Measurements from ENCODE around the gene ZNF223.

Gene ZNF223

DNA sequence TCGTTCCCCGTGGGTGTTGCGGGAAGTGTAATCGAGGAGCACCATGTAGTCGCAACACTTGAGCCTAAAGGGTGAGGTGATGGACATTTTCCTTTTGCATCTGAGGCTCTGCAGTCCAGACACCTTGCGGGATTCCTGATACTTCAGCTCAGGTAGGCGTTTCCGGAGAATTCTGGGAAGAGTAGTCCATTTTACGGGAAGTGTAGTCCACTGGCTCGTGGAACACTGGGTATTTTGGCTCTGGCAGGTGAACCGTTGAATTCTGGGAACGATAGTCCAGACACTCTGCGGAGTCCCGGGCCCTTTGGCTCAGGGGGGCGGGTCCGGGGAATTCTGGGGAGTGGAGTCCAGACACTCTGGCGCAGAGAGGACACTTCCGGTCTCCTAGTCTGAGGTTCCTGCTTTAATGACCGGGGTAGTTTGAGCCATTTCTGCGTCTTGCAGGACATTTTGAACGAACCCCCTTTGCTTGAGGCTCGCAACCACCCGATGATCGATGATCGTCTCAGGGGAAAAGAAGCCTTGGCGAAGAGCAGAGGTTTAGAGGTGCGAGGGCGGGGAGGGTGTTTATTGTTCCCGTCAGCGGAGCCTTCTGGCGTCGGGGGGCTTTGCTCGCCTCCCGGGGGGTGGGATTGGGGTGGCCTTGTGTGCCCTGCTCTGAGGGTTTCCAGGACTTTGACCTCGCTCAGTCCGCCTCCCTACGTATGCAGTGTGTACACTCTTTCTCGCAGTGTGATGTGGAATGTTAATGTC is at the start of gene ZNF223:
Gene ZNF223 (plus strand): TSS at position 387 of the 753 bp plus-strand sequence. CDS start 3,141 bp downstream, outside the sequence.
- peak; percentile 77 for DNase-seq

DNA sequence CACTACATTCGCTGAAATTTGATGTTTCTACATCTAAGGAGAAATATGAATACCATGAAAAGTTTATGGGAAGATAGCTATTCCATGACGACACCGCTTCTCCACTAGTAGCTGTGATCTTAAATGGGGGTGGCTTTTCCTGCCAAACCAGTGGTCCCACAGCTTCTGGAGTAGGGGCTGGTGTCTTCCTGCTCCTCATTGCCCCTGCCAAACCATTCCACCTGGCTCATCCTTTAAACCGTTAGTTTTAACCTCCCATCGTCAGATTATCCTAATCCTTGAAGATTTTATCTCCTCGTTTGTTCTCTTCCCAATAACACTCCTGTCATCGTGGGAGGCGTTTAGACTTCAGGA is 49.6 kb upstream of the ZNF223 start:
- no peak for DNase-seq

GRCh38 chr19:44002566-44003460 is 49.0 kb upstream of the ZNF223 start, which contains the start of gene ZNF230:
ZNF230 (plus strand) TSS chr19:44002957; CDS start chr19:44007079, 4,122 bp downstream.
- peak; percentile 87 for DNase-seq

DNA sequence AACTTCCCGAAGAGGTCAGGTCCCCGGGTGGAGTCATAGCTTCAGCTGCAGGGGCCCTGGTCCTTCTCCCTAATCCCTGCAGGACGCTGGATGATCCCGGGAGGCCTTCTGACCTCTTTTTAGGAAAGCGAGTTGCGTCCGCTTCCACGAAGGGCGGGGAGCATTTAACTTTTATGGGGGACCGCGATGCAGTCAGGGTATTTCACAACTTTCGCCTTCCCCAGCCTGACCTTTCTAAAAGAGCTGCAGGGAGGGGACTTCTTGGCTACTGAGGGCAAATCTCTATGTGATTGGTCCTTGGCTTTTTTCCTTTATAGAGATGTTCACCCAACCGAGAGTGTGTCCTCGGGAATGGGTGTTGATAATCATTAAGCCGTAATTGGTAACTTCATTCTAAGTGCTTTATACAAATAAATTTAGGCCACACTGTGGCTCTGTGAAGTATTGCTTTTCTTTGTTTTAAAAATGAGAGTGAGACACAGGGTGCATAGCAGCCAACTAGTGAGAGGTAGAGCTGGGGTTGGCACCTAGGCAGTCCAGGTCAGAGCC is 48.3 kb upstream of the ZNF223 start:
- DNase-seq = peak; percentile 10

DNA sequence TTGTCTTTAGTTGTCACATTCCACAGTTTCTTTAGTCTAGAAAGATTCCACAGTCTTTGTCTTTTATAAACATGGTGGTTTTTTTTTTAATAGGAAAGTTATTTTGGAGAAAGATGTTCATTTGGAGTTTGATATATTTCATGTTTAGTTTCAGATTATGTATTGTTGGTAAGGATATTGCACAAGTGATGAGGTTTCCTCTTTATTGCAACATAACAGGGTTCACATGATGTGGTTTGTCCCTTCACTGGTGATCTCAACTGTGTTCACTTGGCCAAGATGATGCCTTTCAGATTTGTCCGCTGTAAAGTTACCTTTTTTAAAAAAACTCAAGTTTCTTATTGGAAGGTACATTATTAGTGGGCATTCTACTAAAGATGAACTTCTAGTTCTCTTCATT is 45.9 kb upstream of the ZNF223 start:
- DNase-seq = no peak

DNA sequence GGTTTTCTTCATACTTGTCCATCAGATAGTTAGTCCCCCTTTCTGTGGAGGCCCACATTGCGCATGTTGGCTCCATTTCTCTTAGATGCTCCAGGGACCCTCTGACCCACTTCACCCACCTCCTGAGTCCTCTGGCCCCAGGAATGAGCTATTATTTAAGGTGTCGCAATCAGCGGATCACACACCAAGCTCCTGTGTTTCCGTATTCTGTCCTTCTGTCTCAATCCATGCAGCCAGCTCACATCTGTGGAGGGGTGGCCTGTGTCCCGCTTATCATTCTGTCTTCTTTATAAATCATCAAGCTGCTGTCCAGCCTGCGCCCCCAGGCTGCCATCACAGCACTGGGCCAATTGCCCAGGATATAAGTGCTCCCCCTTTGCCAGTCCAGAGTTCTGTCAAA is 44.4 kb upstream of the ZNF223 start:
- no peak for DNase-seq

- no peak for DNase-seq
Measured at GRCh38 chr19:44010468-44010867, 41.4 kb upstream of the ZNF223 start.

DNA sequence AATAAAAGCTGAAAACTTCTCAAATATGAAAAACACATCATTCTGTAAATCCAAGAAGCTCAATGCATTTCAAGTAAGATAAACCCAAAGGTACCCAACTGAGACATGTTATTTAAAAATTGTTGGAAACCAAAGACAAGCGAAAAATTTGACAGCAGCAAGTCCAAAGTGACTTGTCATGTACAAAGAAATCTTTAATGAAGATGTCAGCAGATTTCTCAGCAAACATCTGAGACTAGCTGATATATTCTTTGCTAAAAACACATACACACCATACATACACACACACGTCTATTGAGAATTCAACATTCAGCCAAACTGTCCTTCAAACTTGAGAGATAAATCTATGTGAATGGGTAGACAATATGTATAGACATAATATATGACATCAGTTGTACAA is 32.3 kb upstream of the ZNF223 start:
- no peak for DNase-seq

GRCh38 chr19:44021221-44021620 is 30.6 kb upstream of the ZNF223 start:
- no peak for DNase-seq

- no peak for DNase-seq
Measured at GRCh38 chr19:44024900-44025216, 27.0 kb upstream of the ZNF223 start.

DNA sequence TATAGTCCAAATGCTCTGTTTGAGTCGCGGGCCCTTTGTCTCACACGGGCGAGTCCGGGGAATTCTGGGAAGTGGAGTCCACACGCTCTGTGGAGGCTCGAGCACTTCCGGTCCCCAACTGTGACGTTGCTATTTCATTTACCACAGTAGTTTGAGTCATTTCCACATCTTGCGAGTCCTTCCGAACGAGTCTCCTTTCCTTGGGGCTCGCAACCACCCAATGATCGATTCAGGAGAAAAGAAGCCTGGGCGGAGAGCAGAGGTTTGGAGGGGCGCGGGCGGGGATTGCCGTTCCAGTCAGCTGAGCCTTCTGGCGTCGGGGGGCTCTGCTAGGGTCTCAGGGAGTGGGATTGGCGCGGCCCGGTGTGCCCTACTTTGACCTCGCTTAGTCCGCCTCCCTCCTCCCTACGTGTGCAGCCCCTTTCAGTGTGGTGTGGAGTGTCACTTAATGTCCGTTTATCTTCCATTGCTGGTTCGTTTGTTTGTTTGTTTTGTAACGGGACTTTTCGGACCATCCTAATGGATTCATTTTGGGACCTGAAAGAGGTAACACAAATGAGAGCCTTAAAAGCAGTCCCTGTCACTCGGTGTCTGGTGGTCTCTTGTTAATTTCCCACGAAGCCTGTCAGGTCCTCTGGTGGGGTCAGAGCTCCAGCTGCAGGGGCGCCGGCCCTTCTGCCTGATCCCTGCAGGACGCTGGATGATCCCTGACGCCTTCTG is 26.5 kb upstream of the ZNF223 start, which contains the start of gene ZNF222:
Gene ZNF222 (plus strand): TSS at position 163 of the 720 bp plus-strand sequence. CDS start 58 bp downstream, at position 221.
- DNase-seq = peak; percentile 83

DNA sequence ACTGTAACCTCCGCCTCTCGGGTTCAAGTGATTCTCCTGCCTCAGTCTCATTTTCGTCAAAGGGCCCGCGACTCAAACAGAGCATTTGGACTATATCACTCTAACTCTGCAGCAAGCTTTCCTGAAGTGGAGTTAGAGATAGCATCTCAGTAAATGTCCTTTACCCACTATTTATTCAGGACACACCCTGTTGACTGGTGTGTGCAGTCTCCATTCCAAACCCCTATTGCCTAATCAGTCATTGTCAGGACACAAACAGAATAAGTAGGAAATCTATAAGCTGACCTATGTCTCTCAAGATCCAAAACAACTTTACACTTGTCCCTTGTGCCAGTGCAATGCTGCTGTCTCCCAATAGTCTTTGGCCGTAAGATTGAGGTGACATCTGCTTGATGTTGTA is 25.2 kb upstream of the ZNF223 start:
- no peak for DNase-seq

GRCh38 chr19:44032001-44032610 is 19.7 kb upstream of the ZNF223 start:
- no peak for DNase-seq

DNA sequence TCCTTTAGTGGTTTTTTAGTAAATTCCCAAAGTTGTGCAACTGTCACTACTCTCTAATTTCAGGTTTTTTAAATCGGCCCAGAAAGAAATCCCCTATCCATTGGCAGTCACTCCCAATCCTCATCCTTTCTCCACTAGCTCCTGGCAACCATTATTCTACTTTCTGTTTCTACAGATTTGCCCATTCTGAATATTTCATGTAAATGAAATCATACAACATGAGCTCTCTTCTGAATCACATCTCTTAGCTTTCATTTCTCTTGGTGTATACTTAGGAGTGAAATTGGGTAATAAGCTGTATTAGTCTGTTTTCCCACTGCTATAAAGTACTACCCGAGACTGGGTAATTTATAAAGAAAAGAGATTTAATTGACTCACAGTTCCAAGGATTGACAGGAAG is 9.7 kb upstream of the ZNF223 start:
- no peak for DNase-seq

DNA sequence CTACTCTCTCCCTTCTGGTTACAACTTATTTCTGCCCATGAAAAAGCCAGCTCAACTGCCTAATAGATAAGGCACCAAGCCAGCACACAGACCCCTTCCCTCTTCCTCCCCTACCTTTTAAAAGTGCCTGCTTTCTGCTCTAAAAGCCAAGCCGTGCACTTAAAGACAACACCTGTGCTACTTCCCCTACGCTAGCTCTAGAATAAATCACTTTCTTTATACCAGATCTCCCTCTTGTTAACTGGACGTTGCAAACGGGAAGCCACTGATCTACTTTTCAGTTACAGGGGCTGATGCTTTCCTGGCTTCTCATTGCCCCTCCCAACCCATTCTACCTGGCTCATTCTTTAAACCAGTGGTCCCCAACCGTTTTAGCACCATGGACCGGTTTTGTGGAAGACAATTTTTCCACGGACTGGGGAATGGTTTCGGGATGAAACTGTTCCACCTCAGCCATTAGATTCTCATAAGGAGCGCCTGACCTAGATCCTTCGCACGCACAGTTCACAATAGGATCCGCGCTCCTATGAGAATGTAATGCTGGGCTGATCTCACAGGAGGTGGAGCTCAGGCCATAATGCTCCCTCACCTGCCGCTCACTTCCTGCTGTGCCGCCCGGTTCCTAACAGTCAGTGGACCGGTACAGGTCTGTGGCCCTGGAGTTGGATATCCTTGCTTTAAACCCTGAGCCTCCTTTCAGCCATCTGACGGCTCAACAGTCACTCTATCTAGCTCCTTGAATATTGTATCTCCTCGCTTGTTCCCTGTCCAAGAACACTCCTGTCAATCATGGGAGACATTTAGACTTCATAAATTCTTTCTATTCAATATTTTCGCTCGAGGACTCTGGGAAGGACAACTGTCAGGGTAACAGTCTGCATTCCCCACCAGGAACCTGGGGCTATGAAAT is 841 bp upstream of the ZNF223 start:
- peak; percentile 24 for DNase-seq

- no peak for DNase-seq
Measured at GRCh38 chr19:44055870-44056269, 4.0 kb downstream of the ZNF223 start.

DNA sequence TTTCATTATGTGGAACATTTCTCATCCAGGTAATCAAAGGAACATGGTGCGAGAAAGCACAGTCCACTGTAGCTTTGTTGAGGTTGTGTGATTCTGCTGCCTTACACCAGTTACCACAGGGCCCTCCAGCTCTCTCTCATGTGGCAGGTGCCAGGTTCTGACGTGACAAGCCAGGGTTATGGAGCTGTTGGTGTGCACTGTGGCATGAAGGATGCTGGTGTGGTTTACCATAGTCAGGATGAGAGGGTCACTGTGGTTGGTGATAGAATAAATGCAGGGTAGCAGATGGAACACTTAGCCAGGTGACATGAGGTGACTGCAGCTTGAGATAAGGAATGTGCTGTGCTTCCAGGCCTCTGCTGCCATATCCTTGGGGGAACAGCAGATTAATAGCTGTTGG is 7.4 kb downstream of the ZNF223 start:
- DNase-seq = no peak

DNA sequence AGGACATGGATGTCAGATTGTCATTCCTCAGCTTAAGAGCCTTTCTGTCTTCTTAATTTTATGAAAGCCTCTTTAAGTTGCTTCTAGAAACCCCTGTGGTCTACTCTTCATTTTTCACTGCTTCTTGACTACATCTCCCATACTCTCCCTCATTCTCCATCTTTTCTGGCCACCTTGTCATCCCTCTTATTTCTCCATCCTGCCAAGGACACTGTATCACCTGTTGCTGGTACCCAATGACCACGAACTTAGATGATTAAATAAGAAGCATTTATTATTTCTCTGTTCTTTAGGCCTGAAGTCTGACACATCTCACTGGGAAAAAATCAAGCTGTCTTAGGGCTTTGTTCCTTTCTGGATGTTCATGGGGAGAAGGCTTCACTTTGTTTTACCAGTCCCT is 9.2 kb downstream of the ZNF223 start:
- no peak for DNase-seq

- DNase-seq = no peak
Measured at GRCh38 chr19:44066305-44066704, 14.5 kb downstream of the ZNF223 start.

DNA sequence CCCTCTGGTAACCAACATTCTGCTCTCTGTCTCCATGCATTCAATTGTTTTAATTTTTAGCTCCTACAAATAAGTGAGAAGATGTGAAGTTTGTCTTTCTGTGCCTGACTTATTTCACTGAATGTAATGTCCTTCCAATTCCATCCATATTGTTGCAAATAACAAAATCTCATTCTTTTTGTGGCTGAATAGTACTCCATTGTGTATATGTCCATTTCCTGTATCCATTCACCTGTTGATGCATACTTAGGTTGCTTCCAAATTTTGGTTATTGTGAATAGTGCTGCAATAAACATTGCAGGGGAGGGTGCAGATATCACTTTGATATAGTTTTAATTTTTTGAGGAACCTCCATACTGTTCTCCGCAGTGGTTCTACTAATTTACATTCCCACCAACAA is 17.6 kb downstream of the ZNF223 start:
- no peak for DNase-seq

DNA sequence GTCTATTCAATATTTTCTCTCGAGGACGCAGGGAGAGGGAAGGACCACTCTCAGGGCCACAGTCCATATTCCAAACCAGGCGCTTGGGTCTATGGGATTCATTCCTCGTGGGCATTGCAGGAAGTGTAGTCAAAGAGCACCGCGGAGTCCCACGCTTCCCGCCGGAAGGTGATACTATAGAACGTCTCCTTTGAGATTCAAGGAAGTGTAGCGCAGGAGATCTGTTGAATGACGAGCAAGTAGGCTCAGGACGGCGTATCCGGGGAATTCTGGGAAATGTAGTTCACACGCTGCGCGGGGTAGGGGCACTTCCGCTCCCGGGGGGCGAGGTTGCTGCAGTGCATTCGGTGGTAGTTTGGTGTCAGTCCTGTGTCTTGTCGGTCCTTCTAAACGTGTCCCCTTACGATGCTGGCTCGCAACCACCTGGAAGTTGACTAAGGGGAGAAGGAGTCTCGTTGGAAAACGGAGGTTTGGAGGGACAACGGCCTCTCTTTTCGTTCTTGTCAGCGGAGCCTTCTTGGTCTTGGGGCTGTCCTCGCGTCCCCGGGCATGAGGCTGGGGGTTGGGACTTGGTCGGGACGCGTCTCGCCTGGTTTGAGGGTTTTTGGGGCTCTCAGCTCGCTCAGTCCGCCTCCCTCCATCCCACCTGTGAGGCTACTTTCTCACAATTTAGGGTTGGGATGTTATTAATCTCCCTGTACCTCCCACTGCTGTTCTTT is 20.1 kb downstream of the ZNF223 start, which contains the start of gene ZNF284:
Gene ZNF284 (plus strand): TSS at position 336 of the 719 bp plus-strand sequence. CDS start 4,231 bp downstream, outside the sequence.
- peak; percentile 88 for DNase-seq

All from stimulated activated CD4-positive, alpha-beta T cell treated with anti-CD3 and anti-CD28 coated beads, Interleukin-15, amount 100 ng/mL, for 24 hours (primary cell).